Fibroblast of lung (primary cell): ENCODE results near the gene KCNT2.

Source experiments
- EZH2 ChIP-seq: IDR thresholded peaks from 2 replicates; pipeline ENCODE4 v1.5.1; 2012; ENCODE audit warnings: low read length, control low read depth, mild to moderate bottlenecking; ENCODE audit errors: missing control alignments
- TF ChIP-seq, protein P1 (sequence below), 2 donors: IDR thresholded peaks in 1 of 2; conservative IDR thresholded peaks in 1 of 2; 1 replicate in 1 of 2; 2 replicates in 1 of 2; pipeline ENCODE4 v1.5.1; 2011 to 2012; ENCODE audit warnings: low read length in 2 of 2, control low read depth in 1 of 2, inconsistent platforms in 1 of 2, low read depth in 1 of 2, mild to moderate bottlenecking in 1 of 2

DNA sequence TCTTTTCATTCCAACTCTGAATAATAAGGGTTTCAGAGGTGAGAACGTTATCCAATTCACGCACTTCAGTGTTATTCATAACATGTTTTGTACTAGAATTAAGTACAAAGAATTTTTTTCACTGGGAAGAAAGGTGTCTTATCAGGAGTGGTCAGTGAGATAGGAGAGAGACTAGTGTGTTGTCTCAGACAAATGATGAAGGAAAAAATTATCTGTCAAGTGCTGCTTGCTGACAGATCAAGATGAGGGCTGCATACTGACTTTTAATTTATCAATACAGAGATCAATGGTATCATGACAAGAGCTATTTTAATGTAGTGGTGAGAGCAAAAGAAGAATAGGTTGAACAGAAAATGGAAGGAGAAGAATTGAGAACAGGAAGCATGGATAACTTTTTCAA is 402.4 kb downstream of the KCNT2 start:
- TF ChIP-seq, protein P1, sequence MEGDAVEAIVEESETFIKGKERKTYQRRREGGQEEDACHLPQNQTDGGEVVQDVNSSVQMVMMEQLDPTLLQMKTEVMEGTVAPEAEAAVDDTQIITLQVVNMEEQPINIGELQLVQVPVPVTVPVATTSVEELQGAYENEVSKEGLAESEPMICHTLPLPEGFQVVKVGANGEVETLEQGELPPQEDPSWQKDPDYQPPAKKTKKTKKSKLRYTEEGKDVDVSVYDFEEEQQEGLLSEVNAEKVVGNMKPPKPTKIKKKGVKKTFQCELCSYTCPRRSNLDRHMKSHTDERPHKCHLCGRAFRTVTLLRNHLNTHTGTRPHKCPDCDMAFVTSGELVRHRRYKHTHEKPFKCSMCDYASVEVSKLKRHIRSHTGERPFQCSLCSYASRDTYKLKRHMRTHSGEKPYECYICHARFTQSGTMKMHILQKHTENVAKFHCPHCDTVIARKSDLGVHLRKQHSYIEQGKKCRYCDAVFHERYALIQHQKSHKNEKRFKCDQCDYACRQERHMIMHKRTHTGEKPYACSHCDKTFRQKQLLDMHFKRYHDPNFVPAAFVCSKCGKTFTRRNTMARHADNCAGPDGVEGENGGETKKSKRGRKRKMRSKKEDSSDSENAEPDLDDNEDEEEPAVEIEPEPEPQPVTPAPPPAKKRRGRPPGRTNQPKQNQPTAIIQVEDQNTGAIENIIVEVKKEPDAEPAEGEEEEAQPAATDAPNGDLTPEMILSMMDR (conservative IDR thresholded peaks at IDR 0.05 in 1 of 2, IDR thresholded peaks at IDR 0.05 in 1 of 2; ENCODE audit: low read depth in 1 of 2, low read length in 2 of 2) = no peak
- no peak for TF ChIP-seq EZH2
